ENCODE measurements around the gene HEBP2. TPM values are rescaled to one million over a fixed set of nuclear protein-coding genes. Genes with fewer than 3 reads are reported as not detected.

Gene HEBP2
- total and polyA plus RNA-seq, 2 donors (not counting 3 experiments of a cell fraction or from before 2014, with no cell fraction given): 22.5 to 75.3 TPM

- Histone ChIP-seq H3K79me2 (ENCODE audit: control insufficient read depth, insufficient read depth, low read length) (no peaks in the 10 kb centered on the region), H4K20me1 (replicated peaks; ENCODE audit: control insufficient read depth, extremely low read depth, insufficient read depth, low read length) (no peaks in the 10 kb centered on the region), H3K9me1 (replicated peaks; ENCODE audit: control insufficient read depth, extremely low read depth, insufficient read depth, low read length) (no peaks in the 10 kb centered on the region), H3K4me3 (replicated peaks in 1 of 3; ENCODE audit: insufficient read depth in 1 of 3, low read depth in 1 of 3, low read length in 3 of 3) (no peak overlapping the region), H3K4me2 (ENCODE audit: insufficient read depth, low read length) (no peak overlapping the region), H3K36me3 (ENCODE audit: control insufficient read depth in 2 of 2, extremely low read depth in 1 of 2, insufficient read depth in 2 of 2, low read length in 2 of 2) (peaks cover 11 to 23% of the 10 kb centered on the region in 2 experiments), H3K9me3 (replicated peaks; ENCODE audit: control insufficient read depth, insufficient read depth, low read length) (no peaks in the 10 kb centered on the region), H2AFZ (ENCODE audit: low read depth, low read length) (no peak overlapping the region), H3K9ac (replicated peaks; ENCODE audit: extremely low read depth, insufficient read depth, low read length) (no peak overlapping the region), H3K27me3 (ENCODE audit: control insufficient read depth in 2 of 2, insufficient read depth in 2 of 2, low read length in 2 of 2) (no peaks in the 10 kb centered on the region), H3K4me1 (ENCODE audit: control insufficient read depth, extremely low read depth, insufficient read depth, low read length) (no peaks in the 10 kb centered on the region), H3K27ac (ENCODE audit: insufficient read depth, low read depth, low read length) (no peak overlapping the region)
- BruUV-seq (replicated peaks): no TSS peak
- DNase-seq (ENCODE audit: low read depth, low spot score) (no peak), FAIRE-seq (no peak)
- CTCF ChIA-PET: no interaction called here
- intact Hi-C loops (cut with micrococcal nuclease) (no loop called here), dilution Hi-C loops (cut with MboI; ENCODE audit: extremely low pct_ligation_motif_present, low sequenced_read_pairs) (no loop called here)
- POLR2A ChIA-PET: no interaction called here
- TF ChIP-seq POLR2A (IDR thresholded peaks at IDR 0.05; ENCODE audit: low read depth, low read length) (no peak), EZH2 (IDR thresholded peaks at IDR 0.05; ENCODE audit: borderline replicate concordance, low read depth, low read length, severe bottlenecking) (no peak), FOS (IDR thresholded peaks at IDR 0.05; ENCODE audit: borderline replicate concordance, insufficient read depth, low read length) (no peak), JUN (IDR thresholded peaks at IDR 0.05; ENCODE audit: borderline replicate concordance, insufficient read depth, insufficient read length, low read depth) (no peak), GATA2 (IDR thresholded peaks at IDR 0.05; ENCODE audit: insufficient read depth, insufficient read length, low read depth, low read length) (no peak), MYC (IDR thresholded peaks at IDR 0.05; ENCODE audit: low read depth, low read length) (no peak), MAX (IDR thresholded peaks at IDR 0.05; ENCODE audit: insufficient read depth, insufficient read length) (no peak), CTCF (IDR thresholded peaks at IDR 0.05; ENCODE audit: extremely low read depth in 1 of 2, insufficient read depth in 1 of 2, low read depth in 1 of 2, low read length in 2 of 2) (no peak), POLR2AphosphoS5 (IDR thresholded peaks at IDR 0.05; ENCODE audit: insufficient read depth, low read depth, low read length) (no peak)
Observed at GRCh38 chr6:138432063-138432356, 28.0 kb downstream of the HEBP2 start.

Measured in endothelial cell of umbilical vein (primary cell).